Measurements from ENCODE around the gene ZBTB11.
"Not testable (repeated sequence)": the region's sequence is repeated elsewhere in the genome, so short reads cannot be mapped to it uniquely, and the experiment has no call there.

Gene ZBTB11

GRCh38 chr3:101687142-101687931, 10.4 kb upstream of the ZBTB11 start:
- peak overlapping the region; percentile 77 for H3K4me2 ChIP-seq (ENCODE audit: low read length)
- peaks cover 36% of the 10 kb centered on the region for H3K36me3 ChIP-seq (ENCODE audit: insufficient read depth, low read length)
- peak overlapping the region; percentile 71 for H3K9ac ChIP-seq (ENCODE audit: low read depth, low read length)
- no peaks in the 10 kb centered on the region for H3K27me3 ChIP-seq (ENCODE audit: control insufficient read depth, insufficient read depth, low read length)
- peak overlapping the region; percentile 60 for H3K4me3 ChIP-seq (ENCODE audit: low read length)
- no peaks in the 10 kb centered on the region for H3K9me3 ChIP-seq (replicated peaks; ENCODE audit: low read length)
- peaks cover 31% of the 10 kb centered on the region for H3K4me1 ChIP-seq (ENCODE audit: control insufficient read depth, insufficient read depth, low read length)

GRCh38 chr3:101685870-101686307, 9.0 kb upstream of the ZBTB11 start:
- Histone ChIP-seq H3K36me3 (ENCODE audit: insufficient read depth, low read length) (peaks cover 50% of the 10 kb centered on the region), H3K9me3 (replicated peaks; ENCODE audit: low read length) (no peaks in the 10 kb centered on the region), H3K4me2 (ENCODE audit: low read length) (peak overlapping the region; percentile 98), H3K27me3 (ENCODE audit: control insufficient read depth, insufficient read depth, low read length) (no peaks in the 10 kb centered on the region), H3K9ac (ENCODE audit: low read depth, low read length) (peak overlapping the region; percentile 98), H3K4me1 (ENCODE audit: control insufficient read depth, insufficient read depth, low read length) (peaks cover 31% of the 10 kb centered on the region), H3K4me3 (ENCODE audit: low read length) (peak overlapping the region; percentile 79)

DNA sequence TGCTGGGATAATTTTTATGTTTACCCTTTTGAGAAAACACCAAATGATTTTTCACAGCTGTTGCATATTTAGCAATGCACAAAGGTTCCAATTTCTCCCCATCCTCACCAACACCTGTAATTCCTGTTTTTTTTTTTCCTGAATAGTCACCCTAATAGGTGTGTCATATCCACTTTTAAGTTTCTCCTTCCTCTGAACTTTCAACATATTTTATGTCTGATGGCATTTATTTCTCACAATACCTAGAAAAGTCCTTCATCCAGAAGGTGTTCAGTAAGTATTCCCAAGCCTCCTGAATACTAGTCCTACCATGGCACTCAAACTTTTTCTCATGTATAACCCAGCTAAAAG, 8.1 kb upstream of the ZBTB11 start:
- H3K4me2 ChIP-seq (ENCODE audit: low read length): peak overlapping the region; percentile 98
- peaks cover 59% of the 10 kb centered on the region for H3K36me3 ChIP-seq (ENCODE audit: insufficient read depth, low read length)
- no peaks in the 10 kb centered on the region for H3K9me3 ChIP-seq (replicated peaks; ENCODE audit: low read length)
- no peaks in the 10 kb centered on the region for H3K27me3 ChIP-seq (ENCODE audit: control insufficient read depth, insufficient read depth, low read length)
- peak overlapping the region; percentile 98 for H3K9ac ChIP-seq (ENCODE audit: low read depth, low read length)
- peaks cover 31% of the 10 kb centered on the region for H3K4me1 ChIP-seq (ENCODE audit: control insufficient read depth, insufficient read depth, low read length)
- peak overlapping the region; percentile 79 for H3K4me3 ChIP-seq (ENCODE audit: low read length)

DNA sequence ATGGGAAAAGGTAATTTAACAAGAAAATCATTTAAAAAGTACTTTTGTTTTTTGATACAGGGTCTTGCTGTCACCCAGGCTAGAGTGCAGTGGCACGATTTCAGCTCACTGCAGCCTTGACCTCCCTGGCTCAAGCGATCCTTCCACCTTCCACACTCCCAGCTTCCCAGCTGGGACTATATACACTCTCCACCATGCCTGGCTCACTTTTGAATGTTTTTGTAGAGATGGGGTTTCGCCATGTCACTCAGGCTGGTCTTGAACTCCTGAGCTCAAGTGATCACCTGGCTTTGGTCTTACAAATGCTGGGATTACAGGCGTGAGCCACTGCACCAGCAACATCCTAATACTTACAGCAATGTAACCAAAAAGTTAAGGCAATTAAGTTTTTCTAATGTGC, 3.5 kb upstream of the ZBTB11 start:
- Histone ChIP-seq H3K4me1 (ENCODE audit: control insufficient read depth, insufficient read depth, low read length) (peaks cover 34% of the 10 kb centered on the region), H3K36me3 (ENCODE audit: insufficient read depth, low read length) (peaks cover 54% of the 10 kb centered on the region), H3K4me2 (ENCODE audit: low read length) (no peak overlapping the region), H3K27me3 (ENCODE audit: control insufficient read depth, insufficient read depth, low read length) (no peaks in the 10 kb centered on the region), H3K9ac (ENCODE audit: low read depth, low read length) (no peak overlapping the region), H3K9me3 (replicated peaks; ENCODE audit: low read length) (no peaks in the 10 kb centered on the region), H3K4me3 (ENCODE audit: low read length) (no peak overlapping the region)

DNA sequence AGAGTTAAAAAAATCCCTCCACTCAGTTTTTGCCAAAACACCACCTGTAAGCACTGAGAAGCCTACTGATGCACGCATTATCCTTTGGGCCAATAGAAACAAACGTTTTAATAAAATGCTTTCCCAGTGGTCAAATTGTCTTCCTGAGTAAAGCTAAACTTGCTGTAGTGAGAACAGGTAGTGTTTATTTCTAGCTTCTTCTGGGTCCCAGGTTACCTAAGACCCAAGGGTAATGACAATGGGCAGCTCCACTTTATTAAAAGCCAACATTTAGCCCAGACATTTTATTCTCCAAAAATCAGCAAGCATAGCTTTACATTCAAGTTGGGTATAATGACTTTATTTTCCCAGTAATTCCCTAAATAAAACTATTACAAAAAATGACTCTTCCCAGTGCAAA, 1.9 kb upstream of the ZBTB11 start:
- not testable (repeated sequence) for H3K4me3 ChIP-seq (ENCODE audit: low read length); H3K4me2 ChIP-seq (ENCODE audit: low read length); H3K9ac ChIP-seq (ENCODE audit: low read depth, low read length); H3K27me3 ChIP-seq (ENCODE audit: control insufficient read depth, insufficient read depth, low read length); H3K9me3 ChIP-seq (replicated peaks; ENCODE audit: low read length)
- Histone ChIP-seq H3K4me1 (ENCODE audit: control insufficient read depth, insufficient read depth, low read length) (peaks cover 22% of the 10 kb centered on the region), H3K36me3 (ENCODE audit: insufficient read depth, low read length) (peaks cover 39% of the 10 kb centered on the region)

- Histone ChIP-seq H3K9ac (ENCODE audit: low read depth, low read length) (peak overlapping the region; percentile 49), H3K4me1 (ENCODE audit: control insufficient read depth, insufficient read depth, low read length) (peaks cover 12% of the 10 kb centered on the region), H3K4me3 (ENCODE audit: low read length) (peak overlapping the region; percentile 62)
These were observed 729 bp upstream of the ZBTB11 start for GRCh38 chr3:101677436-101678286.

DNA sequence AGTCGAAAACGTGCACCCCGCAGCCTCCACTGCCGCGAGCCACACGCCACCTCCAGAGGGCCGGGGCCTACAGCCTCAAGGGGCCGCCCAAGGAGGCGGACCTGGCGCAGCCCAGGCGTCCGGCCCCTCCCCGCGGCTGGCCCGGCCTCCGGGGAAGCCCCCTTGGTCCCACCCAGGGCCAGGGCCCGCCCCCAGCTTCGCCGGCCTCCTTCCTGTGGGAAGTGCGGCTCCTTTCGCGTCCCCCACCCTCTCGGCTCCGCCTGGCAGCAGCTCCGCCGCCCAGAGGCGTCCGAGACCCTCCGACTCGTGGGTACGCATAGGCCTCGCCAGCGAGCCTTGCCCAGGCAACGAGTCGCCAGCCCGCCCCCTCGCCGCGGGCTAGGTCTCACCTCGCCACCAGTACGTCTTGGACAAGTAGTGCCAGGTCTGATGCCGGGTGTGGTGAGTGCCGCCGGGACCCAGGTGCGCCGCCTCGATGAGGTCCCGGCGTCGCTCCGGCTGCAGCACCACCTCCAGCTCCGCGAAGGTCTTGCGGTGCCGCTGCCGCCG, 642 bp downstream of the ZBTB11 start:
- Histone ChIP-seq H3K9ac (ENCODE audit: low read depth, low read length) (peak overlapping the region; percentile 92), H3K4me2 (ENCODE audit: low read length) (peak overlapping the region; percentile 80), H3K4me1 (ENCODE audit: control insufficient read depth, insufficient read depth, low read length) (peaks cover 12% of the 10 kb centered on the region), H3K9me3 (replicated peaks; ENCODE audit: low read length) (no peaks in the 10 kb centered on the region), H3K36me3 (ENCODE audit: insufficient read depth, low read length) (peaks cover 15% of the 10 kb centered on the region), H3K4me3 (ENCODE audit: low read length) (peak overlapping the region; percentile 98), H3K27me3 (ENCODE audit: control insufficient read depth, insufficient read depth, low read length) (no peaks in the 10 kb centered on the region)

More at GRCh38 chr3:101677436-101678286, 729 bp upstream of the ZBTB11 start:
- Histone ChIP-seq H3K36me3 (ENCODE audit: insufficient read depth, low read length) (peaks cover 28% of the 10 kb centered on the region), H3K4me2 (ENCODE audit: low read length) (peak overlapping the region; percentile 76), H3K27me3 (ENCODE audit: control insufficient read depth, insufficient read depth, low read length) (no peaks in the 10 kb centered on the region), H3K9me3 (replicated peaks; ENCODE audit: low read length) (no peaks in the 10 kb centered on the region)

DNA sequence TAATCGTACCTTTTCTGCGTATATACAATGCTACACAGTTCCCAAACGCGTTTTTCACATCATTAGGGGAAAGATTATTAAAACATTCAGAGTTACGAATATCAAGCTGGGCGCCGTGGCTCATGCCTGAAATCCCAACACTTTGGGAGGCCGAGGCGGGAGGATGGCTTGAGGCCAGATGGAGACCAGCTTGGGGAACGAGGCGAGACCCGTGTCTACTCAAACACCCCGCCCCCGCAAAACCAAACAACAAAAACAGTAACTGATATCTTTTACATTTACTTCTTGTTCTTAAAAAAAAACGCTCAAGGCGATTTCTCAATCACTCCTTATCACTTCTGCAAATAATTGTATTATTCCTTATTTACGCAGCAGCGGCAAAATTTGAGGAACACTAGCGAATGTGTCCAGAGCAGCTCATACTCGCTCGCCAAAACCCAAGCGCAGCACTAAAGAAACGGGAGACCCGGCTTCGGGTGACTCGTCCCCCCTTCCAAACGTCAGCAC, 1.2 kb downstream of the ZBTB11 start:
- Histone ChIP-seq H3K27me3 (ENCODE audit: control insufficient read depth, insufficient read depth, low read length) (no peaks in the 10 kb centered on the region), H3K9me3 (replicated peaks; ENCODE audit: low read length) (no peaks in the 10 kb centered on the region), H3K9ac (ENCODE audit: low read depth, low read length) (peak overlapping the region; percentile 92), H3K4me3 (ENCODE audit: low read length) (peak overlapping the region; percentile 98), H3K36me3 (ENCODE audit: insufficient read depth, low read length) (peaks cover 14% of the 10 kb centered on the region), H3K4me2 (ENCODE audit: low read length) (peak overlapping the region; percentile 80), H3K4me1 (ENCODE audit: control insufficient read depth, insufficient read depth, low read length) (peaks cover 12% of the 10 kb centered on the region)

GRCh38 chr3:101674518-101674917, 2.4 kb downstream of the ZBTB11 start:
- H3K4me2 ChIP-seq (ENCODE audit: low read length): peak overlapping the region; percentile 80
- H3K36me3 ChIP-seq (ENCODE audit: insufficient read depth, low read length): peaks cover 9% of the 10 kb centered on the region
- peaks cover 12% of the 10 kb centered on the region for H3K4me1 ChIP-seq (ENCODE audit: control insufficient read depth, insufficient read depth, low read length)
- peak overlapping the region; percentile 37 for H3K4me3 ChIP-seq (ENCODE audit: low read length)
- no peaks in the 10 kb centered on the region for H3K9me3 ChIP-seq (replicated peaks; ENCODE audit: low read length)
- H3K27me3 ChIP-seq (ENCODE audit: control insufficient read depth, insufficient read depth, low read length): no peaks in the 10 kb centered on the region
- H3K9ac ChIP-seq (ENCODE audit: low read depth, low read length): no peak overlapping the region

DNA sequence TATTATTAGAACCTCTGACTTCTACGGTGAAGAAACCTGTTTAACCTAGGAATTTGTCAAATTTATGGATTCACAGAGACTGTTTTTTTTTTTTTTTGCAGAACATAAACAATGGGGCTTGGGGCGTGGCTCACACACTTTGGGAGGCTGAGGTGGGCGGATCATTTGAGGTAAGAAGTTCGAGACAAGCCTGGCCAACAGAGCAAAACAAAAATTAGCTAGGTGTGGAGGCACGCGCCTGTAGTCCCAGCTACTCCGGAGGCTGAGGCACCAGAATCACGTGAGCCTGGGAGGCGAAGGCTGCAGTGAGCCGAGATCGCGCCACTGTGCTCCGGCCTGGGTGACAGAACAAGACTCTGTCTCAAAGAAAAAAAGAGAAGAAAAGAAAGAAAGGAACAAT, 3.0 kb downstream of the ZBTB11 start:
- no peak overlapping the region for H3K9ac ChIP-seq (ENCODE audit: low read depth, low read length)
- no peaks in the 10 kb centered on the region for H3K9me3 ChIP-seq (replicated peaks; ENCODE audit: low read length)
- H3K27me3 ChIP-seq (ENCODE audit: control insufficient read depth, insufficient read depth, low read length): no peaks in the 10 kb centered on the region
- no peak overlapping the region for H3K4me2 ChIP-seq (ENCODE audit: low read length)
- H3K4me3 ChIP-seq (ENCODE audit: low read length): no peak overlapping the region
- H3K36me3 ChIP-seq (ENCODE audit: insufficient read depth, low read length): peaks cover 12% of the 10 kb centered on the region
- peaks cover 12% of the 10 kb centered on the region for H3K4me1 ChIP-seq (ENCODE audit: control insufficient read depth, insufficient read depth, low read length)

DNA sequence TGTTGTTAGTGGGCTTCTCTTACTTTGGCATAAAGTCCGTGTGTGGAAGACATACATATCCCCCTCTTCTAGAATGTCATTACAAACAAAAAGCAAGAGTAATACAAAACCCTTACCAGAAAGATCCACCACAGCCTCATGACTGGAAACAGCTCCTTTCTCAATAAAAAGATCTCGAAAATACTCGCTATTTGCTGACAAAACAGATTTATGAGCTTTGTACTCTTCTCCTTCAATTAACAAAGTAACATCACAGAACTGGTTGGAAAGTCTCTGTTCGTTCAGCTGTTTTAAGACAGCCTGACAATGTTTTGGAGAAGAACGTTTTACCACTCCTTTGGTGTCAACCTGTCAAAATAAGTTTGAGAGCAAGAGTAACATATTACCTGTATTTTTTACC, 5.9 kb downstream of the ZBTB11 start:
- H3K4me2 ChIP-seq (ENCODE audit: low read length): no peak overlapping the region
- no peak overlapping the region for H3K4me3 ChIP-seq (ENCODE audit: low read length)
- H3K27me3 ChIP-seq (ENCODE audit: control insufficient read depth, insufficient read depth, low read length): no peaks in the 10 kb centered on the region
- no peaks in the 10 kb centered on the region for H3K9me3 ChIP-seq (replicated peaks; ENCODE audit: low read length)
- no peak overlapping the region for H3K9ac ChIP-seq (ENCODE audit: low read depth, low read length)
- peaks cover 3% of the 10 kb centered on the region for H3K4me1 ChIP-seq (ENCODE audit: control insufficient read depth, insufficient read depth, low read length)
- H3K36me3 ChIP-seq (ENCODE audit: insufficient read depth, low read length): peaks cover 23% of the 10 kb centered on the region

All from skeletal muscle satellite cell (primary cell).